ENCODE data around the gene HPCAL1. TPM values are rescaled to one million over a fixed set of nuclear protein-coding genes. Genes with fewer than 3 reads are reported as not detected.

The HPCAL1 gene
- total RNA-seq, 1 donor from 2014 or later, result 3.7 TPM

DNA sequence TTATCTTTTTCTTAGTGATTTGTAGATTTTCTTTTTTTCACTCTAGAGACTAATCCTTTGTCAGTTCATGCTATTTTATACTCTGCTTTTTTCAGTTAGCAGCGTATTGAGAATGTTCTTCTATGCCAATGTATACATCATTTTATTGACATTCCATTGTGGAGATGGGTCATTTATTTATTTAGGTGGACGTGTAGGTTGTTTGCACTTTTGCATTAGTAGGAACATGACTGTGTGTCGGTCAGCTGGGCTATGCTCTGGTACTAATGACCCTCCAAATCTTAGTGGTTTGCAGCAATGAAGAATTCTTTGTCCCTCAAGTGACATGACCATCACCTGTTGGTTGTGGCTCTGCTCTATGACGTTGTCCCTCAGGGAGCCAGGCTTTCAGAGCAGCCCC is 33.6 kb downstream of the HPCAL1 start:
- no peak for DNase-seq (ENCODE audit: low spot score)
- H3K9ac ChIP-seq, result no peak overlapping the region
- H3K4me1 Mint-ChIP-seq, result peaks cover 46% of the 10 kb centered on the region

DNA sequence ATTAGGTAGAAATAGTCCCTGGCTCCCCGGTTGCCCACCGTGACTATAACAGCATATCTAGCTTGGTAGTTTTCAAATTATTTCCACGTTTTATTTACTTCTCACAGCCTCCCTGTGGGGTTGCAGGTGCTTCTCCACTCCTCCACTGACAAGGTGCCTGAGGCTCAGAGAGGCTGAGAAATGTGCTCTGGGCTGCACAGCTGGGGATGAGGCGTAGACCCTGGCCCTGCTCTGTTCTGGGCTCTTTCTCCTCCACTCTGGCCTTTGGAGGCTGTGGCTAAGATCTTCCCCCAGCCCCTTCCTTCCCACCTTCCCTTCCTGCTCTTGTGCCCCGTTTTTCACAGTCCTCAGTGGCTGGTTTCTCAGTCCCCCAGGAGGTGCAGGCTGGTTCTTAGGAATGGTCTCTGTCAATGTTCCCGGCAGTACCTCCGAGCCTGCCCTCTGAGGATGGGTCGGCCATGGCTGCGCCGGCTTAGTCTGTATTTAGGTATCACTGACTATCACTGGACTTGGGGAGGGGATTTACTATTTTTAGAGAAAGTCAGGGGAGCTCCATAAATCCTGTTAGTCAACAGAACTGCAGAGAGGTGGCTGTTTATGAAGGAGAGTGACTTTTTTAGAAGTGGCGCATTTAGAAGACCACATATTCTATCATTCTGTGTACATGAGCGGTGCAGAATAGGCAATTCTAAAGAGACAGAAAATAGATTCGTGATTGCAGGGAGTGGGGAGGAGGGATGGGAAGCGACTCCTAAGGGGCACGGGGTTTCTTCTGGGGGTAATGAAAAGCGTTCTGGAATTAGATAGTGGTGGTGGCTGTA is 35.0 kb downstream of the HPCAL1 start:
- H3K9me3 ChIP-seq (ENCODE audit: low read depth), result no peaks in the 10 kb centered on the region
- no peak overlapping the region for H3K9ac ChIP-seq
- H3K4me2 ChIP-seq, result no peak overlapping the region
- H3K36me3 ChIP-seq, result no peaks in the 10 kb centered on the region
- no peak overlapping the region for H2AFZ ChIP-seq (replicated peaks)
- Mint-ChIP-seq H3K9me3 (peaks cover 5% of the 10 kb centered on the region), H3K4me1 (peaks cover 37% of the 10 kb centered on the region), H3K36me3 (no peaks in the 10 kb centered on the region), H3K27me3 (ENCODE audit: insufficient read depth, low read depth) (peaks cover 2% of the 10 kb centered on the region), H3K4me3 (peak overlapping the region; percentile 12), H3K27ac (peak overlapping the region; percentile 55)
- TF ChIP-seq EZH2 (IDR thresholded peaks at IDR 0.05), result no peak
- no peak for TF ChIP-seq EZH2phosphoT487 (IDR thresholded peaks at IDR 0.05)
- TF ChIP-seq, protein P1, sequence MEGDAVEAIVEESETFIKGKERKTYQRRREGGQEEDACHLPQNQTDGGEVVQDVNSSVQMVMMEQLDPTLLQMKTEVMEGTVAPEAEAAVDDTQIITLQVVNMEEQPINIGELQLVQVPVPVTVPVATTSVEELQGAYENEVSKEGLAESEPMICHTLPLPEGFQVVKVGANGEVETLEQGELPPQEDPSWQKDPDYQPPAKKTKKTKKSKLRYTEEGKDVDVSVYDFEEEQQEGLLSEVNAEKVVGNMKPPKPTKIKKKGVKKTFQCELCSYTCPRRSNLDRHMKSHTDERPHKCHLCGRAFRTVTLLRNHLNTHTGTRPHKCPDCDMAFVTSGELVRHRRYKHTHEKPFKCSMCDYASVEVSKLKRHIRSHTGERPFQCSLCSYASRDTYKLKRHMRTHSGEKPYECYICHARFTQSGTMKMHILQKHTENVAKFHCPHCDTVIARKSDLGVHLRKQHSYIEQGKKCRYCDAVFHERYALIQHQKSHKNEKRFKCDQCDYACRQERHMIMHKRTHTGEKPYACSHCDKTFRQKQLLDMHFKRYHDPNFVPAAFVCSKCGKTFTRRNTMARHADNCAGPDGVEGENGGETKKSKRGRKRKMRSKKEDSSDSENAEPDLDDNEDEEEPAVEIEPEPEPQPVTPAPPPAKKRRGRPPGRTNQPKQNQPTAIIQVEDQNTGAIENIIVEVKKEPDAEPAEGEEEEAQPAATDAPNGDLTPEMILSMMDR (IDR thresholded peaks at IDR 0.05), result no peak
- H3K4me1 ChIP-seq, result peaks cover 10% of the 10 kb centered on the region
- H4K20me1 ChIP-seq (ENCODE audit: low read depth), result no peaks in the 10 kb centered on the region
- H3K79me2 ChIP-seq (ENCODE audit: low read depth), result no peaks in the 10 kb centered on the region
- H3F3A ChIP-seq (ENCODE audit: low read depth), result peaks cover 4% of the 10 kb centered on the region
- H3K27me3 ChIP-seq, result no peaks in the 10 kb centered on the region
- DNase-seq (ENCODE audit: low spot score), result no peak
- no peak overlapping the region for H3K27ac ChIP-seq
- H3K4me3 ChIP-seq, result no peak overlapping the region

More for the DNA sequence above, 33.6 kb downstream of the HPCAL1 start:
- Histone ChIP-seq H3K36me3 (no peaks in the 10 kb centered on the region), H3F3A (ENCODE audit: low read depth) (peaks cover 10% of the 10 kb centered on the region), H3K9me3 (ENCODE audit: low read depth) (no peaks in the 10 kb centered on the region), H4K20me1 (ENCODE audit: low read depth) (no peaks in the 10 kb centered on the region), H3K4me1 (peaks cover 21% of the 10 kb centered on the region), H3K27me3 (no peaks in the 10 kb centered on the region), H3K4me3 (no peak overlapping the region), H2AFZ (replicated peaks) (no peak overlapping the region), H3K27ac (no peak overlapping the region), H3K79me2 (ENCODE audit: low read depth) (no peaks in the 10 kb centered on the region), H3K4me2 (no peak overlapping the region)
- Mint-ChIP-seq H3K27ac (no peak overlapping the region), H3K9me3 (peaks cover 5% of the 10 kb centered on the region), H3K4me3 (no peak overlapping the region), H3K27me3 (ENCODE audit: insufficient read depth, low read depth) (peaks cover 3% of the 10 kb centered on the region), H3K36me3 (no peaks in the 10 kb centered on the region)
- TF ChIP-seq, protein P1 (IDR thresholded peaks at IDR 0.05), result no peak
- TF ChIP-seq EZH2phosphoT487 (IDR thresholded peaks at IDR 0.05) (no peak), EZH2 (IDR thresholded peaks at IDR 0.05) (no peak)

DNA sequence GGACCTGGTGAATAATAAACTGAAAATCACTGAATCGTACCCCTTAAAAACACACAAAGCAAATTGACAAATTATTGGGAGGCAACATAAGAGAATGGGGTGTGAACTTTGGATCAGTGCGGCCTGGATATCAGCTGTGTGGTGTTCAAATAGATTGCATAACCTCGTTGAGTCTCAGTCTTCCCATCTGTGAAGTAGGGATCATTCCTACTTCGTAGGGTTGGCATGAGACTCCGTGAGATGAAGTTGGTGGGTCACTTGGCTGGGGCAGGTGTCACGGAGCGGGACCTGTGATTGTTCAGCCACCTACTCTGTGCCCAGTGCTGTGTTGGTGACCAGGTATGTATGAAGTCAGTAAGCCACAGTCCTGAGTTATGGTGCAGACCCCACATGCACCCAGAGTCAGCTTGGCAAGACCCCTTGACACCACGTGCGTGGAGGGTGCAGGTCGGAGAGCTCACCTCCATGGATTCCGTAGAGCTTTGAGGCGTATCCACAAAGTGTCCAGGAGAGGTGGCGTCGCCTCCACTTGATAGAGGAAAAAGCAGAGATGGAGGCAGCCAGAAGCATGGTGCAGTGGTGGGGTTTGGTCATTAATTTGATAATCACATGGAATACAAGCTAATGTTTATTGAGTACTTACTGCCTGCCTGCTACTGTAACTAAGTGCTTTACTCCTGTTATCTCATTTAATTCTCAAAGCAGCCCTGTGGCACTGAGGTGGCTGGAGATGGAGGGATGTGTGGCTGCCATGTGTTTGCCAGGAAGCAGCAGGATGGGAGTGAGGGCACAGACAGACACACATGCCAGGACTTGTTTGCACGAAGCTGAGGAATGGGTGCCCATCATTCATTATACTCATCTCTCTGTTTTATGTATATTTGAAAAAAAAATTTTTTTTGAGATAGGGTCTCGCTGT is 35.8 kb downstream of the HPCAL1 start:
- no peaks in the 10 kb centered on the region for H3K27me3 Mint-ChIP-seq (ENCODE audit: insufficient read depth, low read depth)
- Histone ChIP-seq H3K4me3 (no peak overlapping the region), H3F3A (ENCODE audit: low read depth) (no peaks in the 10 kb centered on the region), H4K20me1 (ENCODE audit: low read depth) (no peaks in the 10 kb centered on the region), H3K27me3 (no peaks in the 10 kb centered on the region), H3K79me2 (ENCODE audit: low read depth) (no peaks in the 10 kb centered on the region), H3K36me3 (no peaks in the 10 kb centered on the region), H3K9ac (no peak overlapping the region), H3K9me3 (ENCODE audit: low read depth) (no peaks in the 10 kb centered on the region), H2AFZ (replicated peaks) (no peak overlapping the region), H3K4me1 (peaks cover 1% of the 10 kb centered on the region), H3K27ac (no peak overlapping the region), H3K4me2 (no peak overlapping the region)
- TF ChIP-seq, protein P1 (IDR thresholded peaks at IDR 0.05), result no peak
- TF ChIP-seq EZH2 (IDR thresholded peaks at IDR 0.05), result no peak
- TF ChIP-seq EZH2phosphoT487 (IDR thresholded peaks at IDR 0.05), result no peak
- peaks cover 5% of the 10 kb centered on the region for H3K9me3 Mint-ChIP-seq
- H3K27ac Mint-ChIP-seq, result peak overlapping the region; percentile 55
- no peaks in the 10 kb centered on the region for H3K36me3 Mint-ChIP-seq
- peaks cover 36% of the 10 kb centered on the region for H3K4me1 Mint-ChIP-seq
- no peak overlapping the region for H3K4me3 Mint-ChIP-seq
- no peak for DNase-seq (ENCODE audit: low spot score)

Measured in neural progenitor cell (in vitro differentiated cells).